Non-pigmented ciliary epithelial cell (primary cell): Measurements from ENCODE around the gene ZNF652.
"Not testable (repeated sequence)": the region's sequence is repeated elsewhere in the genome, so short reads cannot be mapped to it uniquely, and the experiment has no call there.

Experiments
- DNase-seq: peaks from one replicate; pipeline ENCODE4 v3.0.0-alpha.2; 2010; ENCODE audit warnings: low read depth

ZNF652 gene

GRCh38 chr17:49386373-49386772 lies 24.3 kb upstream of the ZNF652 start:
- no peak for DNase-seq

DNA sequence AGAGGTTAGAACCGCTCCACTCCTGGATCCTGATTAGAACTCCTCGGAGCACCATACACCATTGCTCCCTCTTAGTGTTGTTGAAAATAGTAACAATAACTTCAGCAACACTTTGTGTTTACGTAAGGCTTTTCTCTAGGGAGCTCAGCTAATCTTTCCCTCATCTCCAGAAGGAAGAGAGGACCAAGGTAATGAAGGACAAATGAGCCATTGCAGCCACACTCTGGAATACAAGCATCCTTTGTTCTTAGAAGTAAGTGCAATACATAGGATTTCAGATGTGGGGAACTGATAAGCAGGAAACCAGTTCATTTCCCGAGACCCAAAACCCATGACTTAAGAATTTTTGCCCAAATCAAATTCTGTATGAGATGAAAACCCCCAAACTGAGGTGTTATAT lies 22.9 kb upstream of the ZNF652 start:
- DNase-seq: no peak

- DNase-seq: no peak
Observed at GRCh38 chr17:49383060-49383459, 21.0 kb upstream of the ZNF652 start.

DNA sequence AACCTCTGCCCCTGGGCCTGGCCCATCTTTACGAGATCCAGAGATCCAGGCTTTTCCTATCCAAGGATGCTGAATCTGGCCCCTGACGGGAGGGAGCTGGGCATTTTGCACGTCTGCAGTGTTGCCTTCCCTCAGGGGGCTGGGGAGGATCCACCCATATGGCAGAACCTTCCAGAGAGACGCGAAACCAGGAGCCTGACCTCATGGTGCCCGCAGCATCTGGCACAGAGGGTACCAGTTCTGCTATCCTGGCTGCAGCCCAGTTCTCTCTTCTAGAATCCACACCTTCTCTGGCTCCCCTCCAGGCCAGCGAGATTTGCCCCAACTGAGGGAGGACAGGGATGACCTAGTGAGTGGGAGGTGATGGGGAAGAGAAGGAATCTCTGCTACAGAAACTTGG lies 20.5 kb upstream of the ZNF652 start:
- no peak for DNase-seq

GRCh38 chr17:49381793-49382192 lies 19.7 kb upstream of the ZNF652 start:
- DNase-seq: no peak

DNA sequence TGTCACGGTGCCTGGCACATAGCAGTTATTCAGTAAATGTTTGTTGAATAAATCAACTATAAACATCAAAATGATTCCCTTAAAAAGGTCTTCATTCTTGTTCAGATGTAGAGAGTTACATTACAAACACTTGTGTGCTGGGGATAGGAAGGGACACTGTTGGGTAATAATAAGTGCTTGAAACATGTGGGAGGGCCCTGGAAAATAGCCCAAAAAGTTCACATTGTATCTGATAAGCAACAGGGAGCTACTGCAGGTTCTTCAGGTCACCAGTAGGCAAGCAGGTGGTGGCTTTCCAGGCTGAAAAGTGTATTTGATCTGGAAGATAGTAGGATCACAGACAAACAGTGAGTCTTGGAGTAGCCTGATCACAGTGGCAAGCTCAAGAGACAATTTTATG lies 19.0 kb upstream of the ZNF652 start:
- no peak for DNase-seq

- DNase-seq: no peak
Observed at GRCh38 chr17:49379926-49380325, 17.9 kb upstream of the ZNF652 start.

GRCh38 chr17:49378311-49378710 lies 16.3 kb upstream of the ZNF652 start:
- no peak for DNase-seq

GRCh38 chr17:49375544-49375943 lies 13.5 kb upstream of the ZNF652 start:
- no peak for DNase-seq

- DNase-seq: no peak
Observed at GRCh38 chr17:49373115-49373514, 11.1 kb upstream of the ZNF652 start.

GRCh38 chr17:49372425-49372824 lies 10.4 kb upstream of the ZNF652 start:
- DNase-seq: no peak

- no peak for DNase-seq
Observed at GRCh38 chr17:49370971-49371834, 9.2 kb upstream of the ZNF652 start.

DNA sequence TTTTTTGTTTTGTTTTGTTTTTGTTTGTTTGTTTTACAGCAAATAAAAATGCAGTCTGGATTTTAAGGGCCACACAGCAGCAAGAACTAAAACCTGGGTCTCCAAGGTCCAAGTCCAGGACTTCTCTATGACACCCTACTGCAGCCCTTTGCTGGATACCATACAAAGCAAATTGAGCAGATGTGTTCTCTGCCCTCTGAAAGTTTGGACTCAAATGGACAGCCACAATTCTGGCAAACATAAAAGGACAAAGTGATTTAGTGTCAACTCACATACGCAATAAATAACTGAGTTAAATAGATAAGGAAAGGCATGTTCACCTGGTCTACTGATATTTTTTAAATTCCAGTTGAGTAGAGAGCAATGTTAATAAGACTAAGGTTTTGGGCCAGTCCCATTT lies 7.7 kb upstream of the ZNF652 start:
- DNase-seq: no peak

DNA sequence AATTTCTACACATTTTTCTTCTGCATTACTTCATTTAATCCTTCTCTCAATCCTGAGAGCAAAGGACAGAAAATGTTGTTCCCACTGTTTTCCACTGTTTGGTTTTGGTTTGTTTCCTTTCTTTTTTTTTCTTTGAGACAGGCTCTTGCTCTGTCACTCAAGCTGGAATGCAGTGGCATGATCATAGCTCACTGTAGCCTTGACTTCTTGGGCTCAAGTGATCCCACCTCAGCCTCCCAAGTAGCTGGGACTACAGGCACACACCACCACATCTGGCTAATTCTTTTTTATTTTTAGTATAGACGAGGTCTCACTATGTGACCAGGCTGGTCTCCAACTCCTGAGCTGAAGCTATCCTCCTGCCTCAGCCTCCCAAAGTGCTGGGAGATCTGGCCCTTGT lies 7.0 kb upstream of the ZNF652 start:
- DNase-seq: no peak

- DNase-seq: no peak
Observed at GRCh38 chr17:49365667-49366066, 3.6 kb upstream of the ZNF652 start.

DNA sequence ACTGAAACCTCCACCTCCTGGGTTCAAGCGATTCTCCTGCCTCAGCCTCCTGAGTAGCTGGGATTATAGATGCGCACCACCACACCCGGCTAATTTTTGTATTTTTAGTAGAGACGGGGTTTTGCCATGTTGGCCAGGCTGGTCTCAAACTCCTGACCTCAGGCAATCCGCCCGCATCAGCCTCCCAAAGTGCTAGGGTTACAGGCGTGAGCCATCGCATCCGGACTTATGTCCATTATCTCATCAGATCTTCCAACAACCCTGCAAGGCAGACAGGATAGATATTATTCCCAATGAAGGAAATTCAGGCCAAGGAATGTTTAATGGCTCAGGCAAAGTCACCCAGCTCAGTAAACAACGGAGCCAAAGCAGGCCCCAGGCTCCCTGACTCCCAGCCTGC lies 3.1 kb upstream of the ZNF652 start:
- DNase-seq: not testable (repeated sequence)

- DNase-seq: no peak
Observed at GRCh38 chr17:49364119-49364518, 2.1 kb upstream of the ZNF652 start.

DNA sequence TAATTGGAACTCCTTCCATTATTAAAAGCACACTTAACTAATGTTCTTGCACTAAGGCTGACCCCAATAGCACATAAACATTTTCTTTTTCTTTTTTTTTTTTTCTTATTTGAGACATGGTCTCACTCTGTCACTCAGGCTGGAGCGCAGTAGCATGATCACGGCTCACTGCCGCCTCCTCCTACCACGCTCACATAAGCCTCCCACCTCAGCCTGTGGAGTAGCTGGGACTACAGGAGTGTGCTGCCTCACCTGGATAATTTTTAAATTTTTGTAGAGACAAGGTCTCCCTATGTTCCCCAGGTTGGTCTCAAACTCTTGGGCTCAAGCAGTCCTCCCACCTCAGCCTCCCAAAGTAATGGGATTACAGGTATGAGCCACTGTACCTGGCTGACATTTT lies 1.2 kb upstream of the ZNF652 start:
- no peak for DNase-seq

DNA sequence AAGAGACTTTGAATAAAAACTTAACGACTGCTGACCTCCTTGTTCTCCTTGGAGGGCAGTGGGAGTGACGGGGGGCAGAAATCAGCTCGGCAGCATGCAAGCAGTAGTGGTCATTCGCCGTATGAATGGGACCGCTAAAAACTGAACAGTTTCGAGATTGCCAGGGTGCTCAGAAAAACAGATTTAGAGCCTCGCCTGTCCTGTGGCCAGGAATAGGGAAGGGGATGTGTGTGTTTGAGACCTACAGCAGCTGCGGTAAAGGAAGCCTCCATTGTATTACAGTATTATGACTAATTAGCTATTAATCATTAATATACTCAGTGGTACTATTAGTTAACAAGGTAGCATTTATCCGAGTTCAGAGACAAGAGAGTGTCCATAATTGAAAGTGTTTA lies 670 bp upstream of the ZNF652 start:
- DNase-seq: no peak

DNA sequence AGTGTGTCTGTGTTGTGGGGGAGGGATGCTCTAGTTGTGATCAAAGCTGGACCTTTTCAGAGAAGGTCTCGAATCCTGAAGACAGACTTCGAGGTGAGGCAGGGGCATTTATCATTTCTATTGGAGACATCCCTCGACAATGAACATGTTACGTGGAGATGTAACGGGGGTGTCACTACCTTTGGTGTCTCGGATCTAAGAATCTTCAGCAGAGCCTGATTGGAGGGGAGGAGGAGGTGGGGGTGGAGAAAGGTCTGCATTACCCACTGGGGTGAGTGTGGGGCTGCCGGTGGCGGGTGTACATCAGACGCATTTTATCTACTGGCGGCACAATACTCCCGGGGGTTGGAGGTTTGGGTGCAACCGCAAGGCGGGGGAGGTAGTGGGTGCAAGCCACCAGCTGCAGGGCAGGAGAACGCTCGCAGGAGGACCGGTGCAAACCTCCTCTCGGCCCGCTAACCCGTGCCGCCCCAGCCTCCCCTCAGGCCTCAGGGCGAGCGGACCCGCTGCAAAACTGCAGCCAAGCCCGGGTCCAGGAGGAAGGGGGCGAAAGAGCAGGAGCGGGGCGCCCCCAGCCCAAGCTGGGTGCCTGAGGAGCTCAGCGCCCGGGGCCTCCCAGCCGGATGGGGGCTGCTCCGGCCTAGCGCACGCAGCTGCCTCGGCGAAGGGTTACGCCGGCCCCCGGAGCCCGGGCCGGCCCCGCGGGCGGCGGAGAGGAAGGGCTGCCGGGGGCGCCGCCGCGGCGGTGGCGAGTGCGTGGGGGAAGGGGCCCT lies 735 bp downstream of the ZNF652 start:
- no peak for DNase-seq

- no peak for DNase-seq
Observed at GRCh38 chr17:49360796-49361128, 1.3 kb downstream of the ZNF652 start.

GRCh38 chr17:49359990-49360795 lies 1.9 kb downstream of the ZNF652 start:
- no peak for DNase-seq
